ENCODE data around the gene MAP7D2.
"Not testable (repeated sequence)": the region's sequence is repeated elsewhere in the genome, so short reads cannot be mapped to it uniquely, and the experiment has no call there.

MAP7D2 gene

GRCh38 chrX:20116577-20117240 is at the start of gene MAP7D2:
Gene MAP7D2 (minus strand): TSS chrX:20116907. CDS start chrX:20116879, 28 bp downstream.
- FAIRE-seq = no peak

- not testable (repeated sequence) for FAIRE-seq
Observed at GRCh38 chrX:20162516-20162915, 45.8 kb upstream of the MAP7D2 start.

- no peak for FAIRE-seq
Observed at GRCh38 chrX:20159797-20160385, 43.2 kb upstream of the MAP7D2 start.

GRCh38 chrX:20151689-20152088 is 35.0 kb upstream of the MAP7D2 start:
- no peak for FAIRE-seq

- FAIRE-seq = no peak
Observed at GRCh38 chrX:20149326-20149725, 32.6 kb upstream of the MAP7D2 start.

GRCh38 chrX:20147561-20147960 is 30.9 kb upstream of the MAP7D2 start:
- FAIRE-seq = no peak

- no peak for FAIRE-seq
Observed at GRCh38 chrX:20144491-20144890, 27.8 kb upstream of the MAP7D2 start.

- FAIRE-seq = no peak
Observed at GRCh38 chrX:20143561-20143960, 26.9 kb upstream of the MAP7D2 start.

- no peak for FAIRE-seq
Observed at GRCh38 chrX:20143111-20143510, 26.4 kb upstream of the MAP7D2 start.

GRCh38 chrX:20141281-20142220 is 24.8 kb upstream of the MAP7D2 start, which contains the start of gene EIF1AX:
Gene EIF1AX (minus strand): TSS chrX:20141838. CDS start chrX:20141640, 198 bp downstream.
- FAIRE-seq = peak; percentile 98

GRCh38 chrX:20140420-20140819 is 23.7 kb upstream of the MAP7D2 start:
- FAIRE-seq = no peak

- FAIRE-seq = no peak
Observed at GRCh38 chrX:20139966-20140365, 23.3 kb upstream of the MAP7D2 start.

GRCh38 chrX:20135944-20136343 is 19.2 kb upstream of the MAP7D2 start:
- FAIRE-seq = no peak

- no peak for FAIRE-seq
Observed at GRCh38 chrX:20132666-20133065, 16.0 kb upstream of the MAP7D2 start.

GRCh38 chrX:20130357-20130756 is 13.7 kb upstream of the MAP7D2 start:
- no peak for FAIRE-seq

GRCh38 chrX:20129547-20129946 is 12.8 kb upstream of the MAP7D2 start:
- FAIRE-seq = no peak

GRCh38 chrX:20128670-20129069 is 12.0 kb upstream of the MAP7D2 start:
- no peak for FAIRE-seq

GRCh38 chrX:20127440-20127839 is 10.7 kb upstream of the MAP7D2 start:
- FAIRE-seq = not testable (repeated sequence)

GRCh38 chrX:20126833-20127232 is 10.1 kb upstream of the MAP7D2 start:
- peak; percentile 100 for FAIRE-seq

GRCh38 chrX:20124964-20125363 is 8.3 kb upstream of the MAP7D2 start:
- FAIRE-seq = no peak

GRCh38 chrX:20118065-20118824 is 1.5 kb upstream of the MAP7D2 start:
- FAIRE-seq = no peak

GRCh38 chrX:20116087-20116576 is 575 bp downstream of the MAP7D2 start:
- no peak for FAIRE-seq
